ENCODE measurements around the gene DNLZ. TPM values are rescaled to one million over a fixed set of nuclear protein-coding genes. Genes with fewer than 3 reads are reported as not detected.

The DNLZ gene
- polyA plus RNA-seq, 1 of the 3 experiments (the other 2 are of a cell fraction): 40.6 TPM

DNA sequence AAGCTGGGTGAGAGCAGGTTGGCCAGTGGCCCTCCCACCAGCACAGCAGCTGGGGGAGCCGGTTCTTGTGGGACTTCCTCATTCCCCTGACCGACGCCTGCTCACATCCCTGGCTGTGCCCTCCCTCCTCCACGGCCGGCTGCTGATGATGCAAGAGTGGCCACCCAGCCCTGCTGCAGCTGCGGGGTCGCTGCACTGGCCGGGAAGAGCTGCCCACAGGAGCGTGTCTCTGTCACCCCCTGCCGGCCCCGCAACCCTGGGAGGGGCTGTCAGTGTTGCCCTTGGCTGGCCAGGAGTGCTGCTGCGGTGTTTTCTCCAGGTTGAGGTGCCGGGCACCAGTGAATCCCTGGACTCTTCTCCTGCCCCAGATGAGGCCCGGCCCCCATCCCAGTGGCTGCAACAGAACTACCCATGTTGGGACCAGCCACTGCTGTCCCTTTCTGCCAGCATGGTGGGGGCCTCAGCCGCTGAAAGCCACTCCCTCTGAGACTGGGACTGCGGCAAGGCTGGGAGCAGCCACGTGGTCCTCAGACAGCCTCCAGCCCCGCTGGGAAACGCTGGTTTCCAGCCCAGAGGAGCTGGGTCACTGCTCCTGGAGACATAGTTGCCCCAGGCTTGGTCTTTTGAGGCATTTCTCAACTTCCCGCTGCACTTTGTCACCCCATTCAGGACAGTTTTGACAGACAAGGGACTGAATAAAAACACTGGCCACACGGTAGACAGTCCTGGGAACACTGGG is 9.2 kb upstream of the DNLZ start (continued):
- TF ChIP-seq JUND (IDR thresholded peaks at IDR 0.05) (no peak), EZH2phosphoT487 (IDR thresholded peaks at IDR 0.05; ENCODE audit: borderline replicate concordance, low read depth) (no peak), FOXM1 (IDR thresholded peaks at IDR 0.05; ENCODE audit: low read depth) (no peak), NRF1 (IDR thresholded peaks at IDR 0.05; ENCODE audit: low read depth, low read length) (no peak), FOXJ3 (CRISPR knock-in tag; IDR thresholded peaks at IDR 0.05) (no peak), FOSL2 (IDR thresholded peaks at IDR 0.05; ENCODE audit: borderline replicate concordance, low read depth) (no peak), GATA2 (CRISPR knock-in tag; IDR thresholded peaks at IDR 0.05) (no peak), EP300 (IDR thresholded peaks at IDR 0.05; ENCODE audit: borderline replicate concordance in 1 of 2, low read depth in 1 of 2, low read length in 1 of 2) (no peak; a peak in 1 of 4 replicates), TAF1 (IDR thresholded peaks at IDR 0.05; ENCODE audit: borderline replicate concordance, low read depth, low read length) (no peak), CHD2 (IDR thresholded peaks at IDR 0.05; ENCODE audit: low read length, partially characterized antibody) (no peak), MEF2A (IDR thresholded peaks at IDR 0.05; ENCODE audit: borderline replicate concordance, low read depth) (no peak), ELF1 (IDR thresholded peaks at IDR 0.05) (no peak)
- TF ChIP-seq, protein P1, sequence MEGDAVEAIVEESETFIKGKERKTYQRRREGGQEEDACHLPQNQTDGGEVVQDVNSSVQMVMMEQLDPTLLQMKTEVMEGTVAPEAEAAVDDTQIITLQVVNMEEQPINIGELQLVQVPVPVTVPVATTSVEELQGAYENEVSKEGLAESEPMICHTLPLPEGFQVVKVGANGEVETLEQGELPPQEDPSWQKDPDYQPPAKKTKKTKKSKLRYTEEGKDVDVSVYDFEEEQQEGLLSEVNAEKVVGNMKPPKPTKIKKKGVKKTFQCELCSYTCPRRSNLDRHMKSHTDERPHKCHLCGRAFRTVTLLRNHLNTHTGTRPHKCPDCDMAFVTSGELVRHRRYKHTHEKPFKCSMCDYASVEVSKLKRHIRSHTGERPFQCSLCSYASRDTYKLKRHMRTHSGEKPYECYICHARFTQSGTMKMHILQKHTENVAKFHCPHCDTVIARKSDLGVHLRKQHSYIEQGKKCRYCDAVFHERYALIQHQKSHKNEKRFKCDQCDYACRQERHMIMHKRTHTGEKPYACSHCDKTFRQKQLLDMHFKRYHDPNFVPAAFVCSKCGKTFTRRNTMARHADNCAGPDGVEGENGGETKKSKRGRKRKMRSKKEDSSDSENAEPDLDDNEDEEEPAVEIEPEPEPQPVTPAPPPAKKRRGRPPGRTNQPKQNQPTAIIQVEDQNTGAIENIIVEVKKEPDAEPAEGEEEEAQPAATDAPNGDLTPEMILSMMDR (IDR thresholded peaks at IDR 0.05): peak; percentile 21; the same call in 1 of the 2 replicates
- TF ChIP-seq, protein P2, sequence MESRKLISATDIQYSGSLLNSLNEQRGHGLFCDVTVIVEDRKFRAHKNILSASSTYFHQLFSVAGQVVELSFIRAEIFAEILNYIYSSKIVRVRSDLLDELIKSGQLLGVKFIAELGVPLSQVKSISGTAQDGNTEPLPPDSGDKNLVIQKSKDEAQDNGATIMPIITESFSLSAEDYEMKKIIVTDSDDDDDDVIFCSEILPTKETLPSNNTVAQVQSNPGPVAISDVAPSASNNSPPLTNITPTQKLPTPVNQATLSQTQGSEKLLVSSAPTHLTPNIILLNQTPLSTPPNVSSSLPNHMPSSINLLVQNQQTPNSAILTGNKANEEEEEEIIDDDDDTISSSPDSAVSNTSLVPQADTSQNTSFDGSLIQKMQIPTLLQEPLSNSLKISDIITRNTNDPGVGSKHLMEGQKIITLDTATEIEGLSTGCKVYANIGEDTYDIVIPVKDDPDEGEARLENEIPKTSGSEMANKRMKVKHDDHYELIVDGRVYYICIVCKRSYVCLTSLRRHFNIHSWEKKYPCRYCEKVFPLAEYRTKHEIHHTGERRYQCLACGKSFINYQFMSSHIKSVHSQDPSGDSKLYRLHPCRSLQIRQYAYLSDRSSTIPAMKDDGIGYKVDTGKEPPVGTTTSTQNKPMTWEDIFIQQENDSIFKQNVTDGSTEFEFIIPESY (IDR thresholded peaks at IDR 0.05; ENCODE audit: borderline replicate concordance, low read depth): no peak
- TF ChIP-seq, protein P3, sequence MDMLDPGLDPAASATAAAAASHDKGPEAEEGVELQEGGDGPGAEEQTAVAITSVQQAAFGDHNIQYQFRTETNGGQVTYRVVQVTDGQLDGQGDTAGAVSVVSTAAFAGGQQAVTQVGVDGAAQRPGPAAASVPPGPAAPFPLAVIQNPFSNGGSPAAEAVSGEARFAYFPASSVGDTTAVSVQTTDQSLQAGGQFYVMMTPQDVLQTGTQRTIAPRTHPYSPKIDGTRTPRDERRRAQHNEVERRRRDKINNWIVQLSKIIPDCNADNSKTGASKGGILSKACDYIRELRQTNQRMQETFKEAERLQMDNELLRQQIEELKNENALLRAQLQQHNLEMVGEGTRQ (IDR thresholded peaks at IDR 0.05; ENCODE audit: borderline replicate concordance, low read depth, low read length): no peak
- TF ChIP-seq, protein P4, sequence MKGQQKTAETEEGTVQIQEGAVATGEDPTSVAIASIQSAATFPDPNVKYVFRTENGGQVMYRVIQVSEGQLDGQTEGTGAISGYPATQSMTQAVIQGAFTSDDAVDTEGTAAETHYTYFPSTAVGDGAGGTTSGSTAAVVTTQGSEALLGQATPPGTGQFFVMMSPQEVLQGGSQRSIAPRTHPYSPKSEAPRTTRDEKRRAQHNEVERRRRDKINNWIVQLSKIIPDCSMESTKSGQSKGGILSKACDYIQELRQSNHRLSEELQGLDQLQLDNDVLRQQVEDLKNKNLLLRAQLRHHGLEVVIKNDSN (IDR thresholded peaks at IDR 0.05; ENCODE audit: borderline replicate concordance, low read depth): 0 out of 2 replicates have a peak, but pooled peaks have one; percentile 21

Data from SK-N-SH (cell line).